ENCODE data around the gene EGFR.

The EGFR gene

DNA sequence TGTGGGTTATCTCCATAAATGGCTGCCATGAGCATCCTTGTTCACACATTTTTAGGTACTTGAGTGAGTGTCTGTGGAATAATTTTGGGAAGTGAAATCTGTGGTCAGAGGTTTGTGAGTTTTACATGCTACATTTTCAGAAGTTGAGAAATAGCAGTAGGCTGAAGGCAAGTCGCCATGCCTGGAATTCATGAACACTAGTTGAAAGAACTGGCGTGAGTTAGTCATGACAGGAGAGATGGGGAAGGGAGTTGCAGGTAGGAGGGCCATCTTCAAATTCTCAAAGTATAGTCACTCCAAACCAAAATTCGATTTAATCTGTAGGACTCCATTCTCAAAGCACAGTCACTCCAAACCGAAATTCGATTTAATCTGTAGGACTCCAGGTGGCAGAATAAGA lies 89.6 kb downstream of the EGFR start:
- no peak for DNase-seq

DNA sequence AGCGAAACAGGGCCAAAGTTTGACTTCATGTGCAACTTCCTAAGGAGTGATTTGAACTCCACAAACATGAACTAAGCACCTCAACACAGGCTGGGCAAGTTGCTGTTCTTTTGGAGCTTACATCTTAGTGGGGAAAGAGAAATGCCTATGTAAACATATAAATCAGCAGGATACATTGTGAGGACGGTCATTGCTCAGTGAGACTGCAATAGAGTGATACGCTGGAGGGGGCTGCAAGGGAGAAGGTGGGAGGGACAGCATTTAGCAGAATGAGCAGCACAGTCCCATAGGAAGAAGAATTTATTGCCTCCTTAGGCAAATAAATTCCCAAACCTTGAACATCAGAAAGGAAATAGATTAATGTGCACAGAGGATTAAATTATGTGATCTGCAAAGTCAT lies 90.0 kb downstream of the EGFR start:
- DNase-seq, result no peak

GRCh38 chr7:55109404-55110167 lies 90.8 kb downstream of the EGFR start:
- no peak for DNase-seq

DNA sequence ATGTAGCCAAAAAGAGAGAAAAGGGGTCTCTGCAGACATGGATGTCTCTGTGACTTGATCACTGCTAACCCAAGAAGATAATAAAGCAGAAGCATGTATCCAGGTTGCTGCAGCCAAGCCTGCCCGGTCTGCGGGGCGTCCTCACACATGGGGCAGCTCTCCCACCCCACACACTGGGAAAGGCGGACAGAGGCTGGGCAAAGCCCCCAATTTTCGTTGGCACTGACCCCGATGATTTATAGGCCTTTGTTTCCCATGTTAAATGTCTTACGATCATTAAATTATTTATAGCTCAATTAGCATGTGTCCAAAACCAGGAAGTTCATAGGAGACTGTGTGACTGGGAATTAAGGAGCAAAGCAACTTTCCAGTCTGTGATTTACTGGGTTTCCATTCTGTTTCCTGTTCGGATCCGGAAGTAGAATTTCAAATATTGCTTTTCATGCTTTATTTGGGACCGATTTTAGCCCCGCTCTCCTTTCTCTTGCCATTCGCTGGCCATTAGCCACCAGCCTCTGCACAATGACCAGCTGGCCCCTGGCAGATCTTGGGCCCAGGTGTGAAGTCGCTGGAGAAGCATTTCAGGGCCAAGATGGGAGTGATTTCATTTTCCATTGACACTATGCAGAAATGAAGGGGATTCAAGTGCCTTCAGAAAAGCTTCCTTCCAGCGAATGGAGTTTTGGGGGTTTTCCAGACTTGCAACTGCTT lies 91.6 kb downstream of the EGFR start:
- no peak for DNase-seq

- DNase-seq, result no peak
Observed at GRCh38 chr7:55110993-55111361, 92.2 kb downstream of the EGFR start.

- DNase-seq, result no peak
Observed at GRCh38 chr7:55112056-55112455, 93.2 kb downstream of the EGFR start.

- DNase-seq, result no peak
Observed at GRCh38 chr7:55113760-55114540, 95.1 kb downstream of the EGFR start.

DNA sequence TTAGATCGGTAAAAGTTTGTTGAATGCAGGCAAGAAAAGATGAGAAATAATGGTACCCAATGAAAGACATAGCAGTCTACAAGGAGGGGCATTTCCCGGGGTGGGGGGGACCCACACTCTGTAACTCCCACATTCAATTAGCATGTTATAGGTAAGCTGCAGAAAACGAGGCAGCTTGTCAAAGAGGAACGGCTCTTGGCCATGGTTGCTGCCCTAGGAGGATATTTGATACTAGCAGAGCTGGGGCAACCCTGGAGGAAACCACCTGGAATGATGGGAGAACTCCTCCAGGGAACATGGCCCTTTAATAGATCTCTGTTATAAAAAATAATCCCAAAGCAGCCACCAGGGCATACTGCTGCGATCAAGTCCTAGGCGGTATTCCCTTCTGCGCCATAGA lies 98.5 kb downstream of the EGFR start:
- no peak for DNase-seq

- DNase-seq, result no peak
Observed at GRCh38 chr7:55118426-55118825, 99.6 kb downstream of the EGFR start.

- no peak for DNase-seq
Observed at GRCh38 chr7:55119571-55119970, 100.8 kb downstream of the EGFR start.

GRCh38 chr7:55120074-55120473 lies 101.3 kb downstream of the EGFR start:
- no peak for DNase-seq

DNA sequence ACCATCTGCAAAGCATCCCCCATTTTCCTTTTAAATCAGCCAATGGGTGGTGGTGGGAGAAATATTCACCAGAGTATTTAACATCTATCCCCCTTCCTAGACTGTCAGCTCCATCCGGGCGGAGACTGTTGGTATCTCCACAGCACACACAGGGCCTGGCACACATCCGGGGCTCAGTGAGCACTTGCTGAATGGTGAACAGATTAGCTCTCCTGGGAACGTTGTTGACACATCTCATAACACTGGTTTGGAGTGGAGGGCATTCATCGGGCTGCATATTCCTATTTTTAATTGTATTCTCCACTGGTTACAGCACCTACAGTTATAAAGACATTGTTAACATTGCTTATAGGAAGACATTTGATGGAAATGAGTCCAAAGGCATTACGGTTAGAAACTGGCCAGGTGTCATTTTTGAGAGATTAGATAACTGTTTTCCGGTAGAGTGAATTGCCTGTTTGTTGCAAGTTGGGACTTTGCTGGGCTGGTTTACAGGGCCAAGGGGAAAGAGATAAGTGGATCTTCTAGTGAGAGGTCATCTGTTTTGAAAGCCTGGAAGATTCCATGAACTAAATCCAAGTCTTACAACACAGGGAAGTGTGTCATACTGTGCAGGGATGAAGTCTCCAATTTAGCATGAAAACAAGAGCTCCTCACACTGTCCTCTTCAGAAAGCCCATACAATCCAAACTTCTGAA lies 101.8 kb downstream of the EGFR start:
- no peak for DNase-seq

DNA sequence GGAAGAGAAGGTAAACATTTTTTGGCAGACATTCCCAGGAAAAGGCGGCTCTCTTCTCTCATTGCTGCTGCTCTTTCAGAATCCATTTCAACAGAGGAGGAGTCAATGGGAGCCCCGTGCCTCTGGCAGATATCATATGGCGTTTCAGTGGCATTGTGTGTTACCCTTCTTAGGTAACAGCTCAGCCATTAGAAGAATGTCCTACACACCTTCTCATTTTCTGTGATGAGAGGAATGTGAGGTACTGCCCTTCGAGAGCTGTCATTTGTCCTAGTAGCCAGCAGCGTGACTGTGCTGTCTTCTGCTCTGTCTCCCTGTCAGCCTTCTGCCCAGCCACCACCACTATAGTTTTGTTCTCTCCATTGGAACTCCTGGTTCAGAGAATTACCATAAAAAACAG lies 102.4 kb downstream of the EGFR start:
- no peak for DNase-seq

- no peak for DNase-seq
Observed at GRCh38 chr7:55122263-55122662, 103.4 kb downstream of the EGFR start.

GRCh38 chr7:55124989-55125875 lies 106.4 kb downstream of the EGFR start:
- no peak for DNase-seq

- no peak for DNase-seq
Observed at GRCh38 chr7:55127135-55127551, 108.3 kb downstream of the EGFR start.

DNA sequence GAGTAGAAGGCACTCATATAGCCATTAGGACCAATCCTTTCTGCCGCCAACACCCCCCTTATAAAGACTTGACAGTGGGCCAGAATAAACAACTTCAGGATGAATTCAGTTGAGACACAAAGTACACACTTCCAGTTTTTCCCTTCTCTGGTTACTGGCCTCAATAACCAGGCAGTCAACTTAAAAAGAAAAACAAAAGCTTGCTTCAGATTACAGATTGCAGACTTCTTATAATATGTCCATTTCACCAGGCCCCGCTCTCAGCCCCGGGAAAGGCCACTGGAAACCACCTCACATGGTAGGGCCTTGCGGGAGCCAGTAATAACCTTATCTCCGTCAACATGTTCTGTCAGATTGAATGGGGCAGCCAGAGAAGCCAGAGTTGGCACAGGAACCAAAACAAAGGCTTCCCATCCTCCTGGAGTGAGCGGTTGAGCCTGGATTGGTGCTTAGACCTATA lies 108.8 kb downstream of the EGFR start:
- DNase-seq, result no peak

- no peak for DNase-seq
Observed at GRCh38 chr7:55128693-55129394, 110.0 kb downstream of the EGFR start.

- no peak for DNase-seq
Observed at GRCh38 chr7:55129541-55130394, 111.0 kb downstream of the EGFR start.

DNA sequence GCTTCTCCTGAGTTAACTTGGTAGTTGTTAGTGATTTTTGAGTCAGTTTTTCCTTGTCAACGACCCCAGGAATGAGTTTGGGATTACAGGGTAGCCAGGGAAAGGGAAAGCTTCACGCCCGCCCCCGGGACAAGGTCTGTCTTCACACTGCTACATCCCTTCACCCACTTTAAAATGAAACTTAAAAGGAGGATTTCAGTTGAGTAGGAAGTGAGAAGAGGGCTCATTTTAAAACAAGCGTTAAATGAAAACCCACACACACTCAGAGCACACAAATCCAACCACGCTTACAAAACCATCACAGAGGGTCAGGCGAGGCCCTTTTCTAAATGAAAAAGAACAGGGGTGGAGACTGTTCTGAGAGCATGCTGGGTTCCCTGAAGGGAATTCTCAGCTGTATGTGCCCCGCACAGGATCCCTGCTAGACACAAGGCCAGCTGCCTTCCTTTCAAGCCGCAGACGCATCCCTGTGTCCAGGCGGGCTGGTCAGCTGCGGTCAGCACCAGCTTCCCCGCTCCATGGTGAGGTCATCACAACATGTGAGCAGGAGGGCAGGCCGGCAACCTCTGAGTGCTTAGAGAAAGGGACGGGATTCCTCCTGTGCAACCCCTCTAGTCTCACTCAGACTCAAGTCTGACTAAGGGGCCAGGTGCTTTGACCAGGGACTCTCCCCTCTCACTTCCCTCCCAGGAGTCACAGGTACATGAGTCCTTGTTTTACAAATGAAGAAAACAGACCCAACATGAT lies 111.8 kb downstream of the EGFR start:
- no peak for DNase-seq

Measured in stimulated activated CD4-positive, alpha-beta T cell treated with anti-CD3 and anti-CD28 coated beads, Interleukin-4, amount 100 ng/mL, for 4 hours (primary cell).